Brain microvascular endothelial cell (primary cell): Measurements from ENCODE around the gene BACE1.
"Not testable (repeated sequence)": the region's sequence is repeated elsewhere in the genome, so short reads cannot be mapped to it uniquely, and the experiment has no call there.

Source experiments
- DNase-seq: peaks from one replicate; pipeline ENCODE4 v3.0.0-alpha.2; 2020
- H3K27ac ChIP-seq: fragments of 250-450 bp; sonication (Bioruptor Pico); 2 replicates; pipeline ENCODE4 v1.5.1; 2020; ENCODE audit warnings: mild to moderate bottlenecking, moderate library complexity
- H3K27me3 ChIP-seq: fragments of 250-450 bp; sonication (Bioruptor Pico); replicated peaks from 2 replicates; pipeline ENCODE4 v1.5.1; 2020; ENCODE audit warnings: mild to moderate bottlenecking
- H3K36me3 ChIP-seq: fragments of 250-450 bp; sonication (Bioruptor Pico); replicated peaks from 2 replicates; pipeline ENCODE4 v1.5.1; 2020; ENCODE audit warnings: mild to moderate bottlenecking
- H3K4me3 ChIP-seq: 2 replicates; pipeline ENCODE4 v1.5.1; 2011; ENCODE audit warnings: low read depth, mild to moderate bottlenecking, control low read depth, low read length, moderate library complexity
- in situ Hi-C: cut with HindIII; loops from 2 replicates; pipeline ENCODE4 v1.10.0; 2017; ENCODE audit warnings: low sequenced_read_pairs, low pct_ligation_motif_present
- TF ChIP-seq, protein P1 (sequence below): IDR thresholded peaks from 2 replicates; pipeline ENCODE4 v1.5.1; 2011; ENCODE audit warnings: low read depth, mild to moderate bottlenecking, moderate library complexity, low read length, control low read depth, inconsistent platforms; ENCODE audit errors: missing control alignments

Gene BACE1

DNA sequence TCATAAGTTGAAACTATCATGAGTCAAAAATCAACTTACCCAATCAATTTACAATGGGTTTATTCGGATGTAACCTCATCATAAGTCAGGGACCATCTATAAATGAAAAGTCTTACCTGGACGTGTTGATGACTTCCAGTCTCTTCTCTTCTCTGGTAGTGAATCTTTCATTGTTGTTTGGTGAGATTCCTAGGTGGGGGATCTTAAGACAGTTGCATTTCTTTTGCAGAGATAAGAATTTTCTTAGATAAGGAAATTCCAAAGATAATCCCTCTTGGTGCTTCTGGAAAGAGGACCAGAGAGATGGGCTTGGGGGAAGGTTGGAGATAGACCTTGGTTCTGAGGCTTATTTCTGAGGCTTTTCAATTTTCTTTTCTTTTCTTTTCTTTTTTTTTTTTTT is 46.2 kb downstream of the BACE1 start:
- in situ Hi-C loops: no loop called here

DNA sequence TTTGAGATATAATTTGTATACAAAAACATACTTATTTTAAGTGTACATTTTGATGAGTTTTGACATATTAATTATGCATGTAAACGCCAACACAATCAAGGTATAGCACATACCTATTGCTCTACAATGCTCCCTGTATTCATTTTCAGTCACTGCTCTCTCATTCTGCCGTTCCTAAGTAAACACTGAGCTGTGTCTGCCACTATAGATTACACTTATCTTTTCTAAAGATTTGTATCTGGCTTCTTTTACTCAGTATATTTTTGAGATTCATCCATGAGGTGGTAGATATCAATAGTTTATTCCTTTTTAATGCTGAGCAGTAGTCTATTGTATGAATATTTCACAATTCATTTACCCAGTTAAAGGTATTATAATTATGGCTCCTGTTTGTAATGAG is 50.3 kb downstream of the BACE1 start:
- Histone ChIP-seq H3K27me3 (no peaks in the 10 kb centered on the region), H3K27ac (no peak overlapping the region), H3K4me3 (no peak overlapping the region), H3K36me3 (peaks cover 2% of the 10 kb centered on the region)
- TF ChIP-seq, protein P1, sequence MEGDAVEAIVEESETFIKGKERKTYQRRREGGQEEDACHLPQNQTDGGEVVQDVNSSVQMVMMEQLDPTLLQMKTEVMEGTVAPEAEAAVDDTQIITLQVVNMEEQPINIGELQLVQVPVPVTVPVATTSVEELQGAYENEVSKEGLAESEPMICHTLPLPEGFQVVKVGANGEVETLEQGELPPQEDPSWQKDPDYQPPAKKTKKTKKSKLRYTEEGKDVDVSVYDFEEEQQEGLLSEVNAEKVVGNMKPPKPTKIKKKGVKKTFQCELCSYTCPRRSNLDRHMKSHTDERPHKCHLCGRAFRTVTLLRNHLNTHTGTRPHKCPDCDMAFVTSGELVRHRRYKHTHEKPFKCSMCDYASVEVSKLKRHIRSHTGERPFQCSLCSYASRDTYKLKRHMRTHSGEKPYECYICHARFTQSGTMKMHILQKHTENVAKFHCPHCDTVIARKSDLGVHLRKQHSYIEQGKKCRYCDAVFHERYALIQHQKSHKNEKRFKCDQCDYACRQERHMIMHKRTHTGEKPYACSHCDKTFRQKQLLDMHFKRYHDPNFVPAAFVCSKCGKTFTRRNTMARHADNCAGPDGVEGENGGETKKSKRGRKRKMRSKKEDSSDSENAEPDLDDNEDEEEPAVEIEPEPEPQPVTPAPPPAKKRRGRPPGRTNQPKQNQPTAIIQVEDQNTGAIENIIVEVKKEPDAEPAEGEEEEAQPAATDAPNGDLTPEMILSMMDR: no peak
- no peak for DNase-seq
- in situ Hi-C loops: no loop called here

More for the DNA sequence above, 46.2 kb downstream of the BACE1 start:
- H3K27me3 ChIP-seq: no peaks in the 10 kb centered on the region
- TF ChIP-seq, protein P1: no peak
- DNase-seq: no peak
- H3K27ac ChIP-seq: no peak overlapping the region
- H3K36me3 ChIP-seq: peaks cover 2% of the 10 kb centered on the region
- H3K4me3 ChIP-seq: no peak overlapping the region

DNA sequence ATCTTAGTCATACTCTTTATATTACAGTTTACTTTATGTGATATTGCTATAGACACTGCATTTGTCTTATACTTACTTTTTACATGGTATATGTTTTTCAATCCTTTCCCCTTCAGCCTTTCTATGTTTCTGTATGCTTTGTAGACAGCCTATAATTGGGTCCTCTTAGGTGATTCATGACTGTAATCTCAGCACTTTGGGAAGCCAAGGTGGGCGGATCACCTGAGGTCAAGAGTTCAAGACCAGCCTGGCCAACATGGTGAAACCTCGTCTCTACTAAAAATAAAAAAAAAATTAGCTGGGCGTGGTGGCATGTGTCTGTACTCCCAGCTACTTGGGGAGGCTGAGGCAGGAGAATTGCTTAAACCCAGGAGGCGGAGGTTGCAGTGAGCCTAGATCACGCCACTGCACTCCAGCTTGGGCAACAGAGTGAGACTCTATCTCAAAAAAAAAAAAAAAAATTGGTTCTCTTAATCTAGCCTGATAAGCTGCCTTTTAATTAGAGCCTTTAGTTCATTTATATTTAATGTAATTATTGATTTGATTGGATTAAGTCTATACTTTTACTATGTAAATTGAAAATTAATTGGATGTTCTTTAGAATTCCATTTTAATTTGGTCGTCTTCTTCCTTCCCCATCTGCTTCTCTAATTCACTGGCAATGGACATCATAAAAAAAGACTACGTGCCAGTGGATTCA is 51.3 kb downstream of the BACE1 start:
- H3K36me3 ChIP-seq, H3K27ac ChIP-seq, DNase-seq, H3K27me3 ChIP-seq, in situ Hi-C loops, H3K4me3 ChIP-seq: not testable (repeated sequence)

DNA sequence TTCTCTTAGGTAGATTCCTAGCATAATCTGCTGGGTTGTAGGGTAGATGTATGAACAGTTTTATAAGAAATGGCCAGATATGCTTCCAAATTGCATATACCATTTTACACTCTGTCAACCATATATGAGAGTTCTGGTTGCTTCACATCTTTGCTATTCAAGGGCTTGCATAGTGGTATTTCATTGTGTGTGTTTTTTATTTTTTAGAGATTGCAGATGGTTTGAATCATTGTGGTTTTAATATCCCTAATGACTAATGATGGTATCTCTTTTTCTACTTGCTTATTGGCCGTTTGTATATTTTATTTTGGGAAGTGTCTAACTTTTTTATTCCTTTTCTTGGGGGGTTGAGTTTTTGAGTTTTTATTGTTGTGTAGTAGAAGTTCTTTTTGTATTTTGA is 56.6 kb downstream of the BACE1 start:
- in situ Hi-C loops: no loop called here
- DNase-seq: peak; percentile 12
- TF ChIP-seq, protein P1: no peak
- Histone ChIP-seq H3K4me3 (no peak overlapping the region), H3K27me3 (no peaks in the 10 kb centered on the region), H3K27ac (peak overlapping the region; percentile 54), H3K36me3 (no peaks in the 10 kb centered on the region)

DNA sequence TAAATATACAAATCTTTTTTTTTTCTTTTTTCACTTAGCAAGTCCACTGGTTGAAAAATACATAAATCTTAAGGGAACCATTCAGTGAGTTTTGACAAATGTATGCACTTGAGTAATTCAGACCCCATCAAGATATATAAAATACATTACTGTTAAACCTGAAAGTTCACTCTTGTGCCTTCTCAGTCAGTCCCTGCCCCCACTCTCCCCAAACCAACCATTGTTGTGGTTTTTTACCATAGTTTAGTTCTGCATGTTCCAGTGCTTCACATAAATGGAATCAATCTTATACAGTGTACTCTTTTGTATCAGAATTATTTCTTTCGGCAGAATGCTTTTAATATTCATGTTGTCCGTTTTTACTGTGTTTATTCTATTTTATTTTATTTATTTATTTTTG is 57.5 kb downstream of the BACE1 start:
- Histone ChIP-seq H3K4me3 (no peak overlapping the region), H3K27ac (no peak overlapping the region), H3K27me3 (no peaks in the 10 kb centered on the region), H3K36me3 (no peaks in the 10 kb centered on the region)
- TF ChIP-seq, protein P1: no peak
- in situ Hi-C loops: no loop called here
- no peak for DNase-seq

DNA sequence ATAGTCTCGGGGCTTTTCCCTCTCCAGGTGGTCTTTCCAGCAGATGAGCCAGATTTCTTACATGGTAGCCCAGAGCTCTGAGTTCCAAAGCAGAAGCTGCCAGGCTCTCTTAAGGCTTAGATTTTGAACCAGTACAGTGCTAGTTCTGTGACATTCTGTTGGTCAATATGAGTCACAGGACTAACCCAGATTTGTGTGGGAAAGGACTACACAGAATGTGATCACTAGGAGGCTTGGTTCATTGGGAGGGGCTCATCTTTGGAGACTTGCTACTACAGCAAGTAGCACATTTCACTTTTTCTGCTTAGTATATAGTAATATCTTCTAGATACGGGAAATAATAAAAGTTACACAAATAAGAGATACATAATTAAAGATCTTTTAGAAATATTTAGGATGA is 59.5 kb downstream of the BACE1 start:
- peak; percentile 48 for DNase-seq
- H3K4me3 ChIP-seq: no peak overlapping the region
- H3K27ac ChIP-seq: no peak overlapping the region
- no peaks in the 10 kb centered on the region for H3K36me3 ChIP-seq
- no peaks in the 10 kb centered on the region for H3K27me3 ChIP-seq
- TF ChIP-seq, protein P1: no peak
- in situ Hi-C loops: no loop called here
